Left ventricle myocardium superior (tissue), 1 donor: ENCODE data around the gene ZNF526. TPM values are rescaled to one million over a fixed set of nuclear protein-coding genes. Genes with fewer than 3 reads are reported as not detected.

Source experiments
- ATAC-seq: fragments of 200-7000 bp; cut with Tn5 transposase; one replicate; pipeline ENCODE4 v1.9.1; 2020; ENCODE audit warnings: mild to moderate bottlenecking, moderate library complexity
- DNase-seq: peaks from one replicate; pipeline ENCODE4 v3.0.0-alpha.2; 2020
- intact Hi-C: fragments of 100-400 bp; cut with micrococcal nuclease; formaldehyde crosslinking; loops from one replicate; pipeline ENCODE4 v1.11.0; 2022
- total RNA-seq: library from RNA; stranded (reverse); fragmentation: NEBNext Ultra II Directional; extraction: Animal tissue kit (Norgen Biotek cat#: 25700); gene quantifications from one replicate; pipeline ENCODE4 v1.2.1, GENCODE V29; 2021
- donor health status: DM: no; HTN: yes; CAD: no; lungs with severe emphysema.

The ZNF526 gene
- total RNA-seq, 1 donor from 2014 or later = 6.7 TPM

DNA sequence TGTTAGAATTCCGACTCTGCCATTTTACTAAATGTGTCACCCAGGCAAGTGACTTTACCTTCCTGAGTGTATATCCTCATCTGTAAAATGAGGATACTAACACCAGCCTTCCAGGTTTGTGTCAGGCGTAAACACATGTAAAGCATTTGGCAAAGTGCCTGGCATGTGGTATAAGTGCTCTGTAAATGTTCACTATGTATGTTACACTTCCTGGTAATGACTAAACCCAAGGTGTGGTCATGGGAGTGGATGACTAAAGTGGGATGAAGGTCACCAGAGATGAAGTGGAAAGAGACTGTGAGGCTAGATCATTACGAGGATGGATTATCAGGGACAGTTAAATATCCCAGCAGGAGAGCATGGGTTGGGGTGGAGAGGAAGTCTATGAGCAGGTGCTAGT is 28.3 kb upstream of the ZNF526 start:
- intact Hi-C loops = no loop called here
- DNase-seq = no peak
- ATAC-seq = no peak

DNA sequence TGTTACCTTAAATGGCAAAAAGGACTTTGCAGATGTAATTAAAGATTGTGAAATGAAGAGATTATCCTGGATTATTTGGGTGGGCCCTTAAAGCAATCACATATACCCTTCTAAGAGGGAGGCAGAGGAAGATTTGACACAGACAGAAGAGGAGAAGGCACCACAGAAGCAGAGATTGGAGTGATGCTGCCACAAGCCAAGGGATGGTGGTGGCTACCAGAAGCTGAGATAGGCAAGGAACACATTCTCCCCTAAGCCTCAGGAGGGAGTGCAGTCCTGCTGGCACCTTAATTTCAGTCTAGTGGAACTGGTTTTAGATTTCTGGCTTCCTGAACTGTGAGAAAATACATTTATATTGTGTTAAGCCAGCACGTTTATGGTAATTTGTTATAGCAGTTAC is 26.8 kb upstream of the ZNF526 start:
- intact Hi-C loops = no loop called here
- ATAC-seq = no peak
- no peak for DNase-seq

DNA sequence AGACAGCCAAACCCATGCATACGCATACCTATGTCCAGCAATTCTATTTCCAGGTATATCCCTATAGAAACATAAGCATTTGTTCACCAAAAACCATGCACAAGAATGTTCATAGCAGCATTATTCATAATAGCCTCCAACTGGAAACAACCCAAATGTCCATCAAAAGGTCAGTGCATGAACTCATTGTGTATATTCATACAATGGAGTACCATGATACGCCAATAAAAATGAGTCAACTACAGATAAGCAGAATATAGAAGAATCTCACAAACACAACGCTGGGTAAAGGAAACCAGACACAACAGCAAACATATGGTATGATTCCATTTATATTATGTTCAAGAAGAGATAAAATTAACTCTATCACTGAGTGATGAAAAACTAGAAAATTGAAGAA is 26.4 kb upstream of the ZNF526 start:
- DNase-seq (no peak), ATAC-seq (no peak)
- intact Hi-C loops = no loop called here

- ATAC-seq (no peak), DNase-seq (no peak)
- intact Hi-C loops = no loop called here
Observed at GRCh38 chr19:42196011-42197001, 23.8 kb upstream of the ZNF526 start.

GRCh38 chr19:42197375-42197817 is 22.7 kb upstream of the ZNF526 start:
- ATAC-seq = no peak
- DNase-seq = no peak
- intact Hi-C loops = no loop called here

DNA sequence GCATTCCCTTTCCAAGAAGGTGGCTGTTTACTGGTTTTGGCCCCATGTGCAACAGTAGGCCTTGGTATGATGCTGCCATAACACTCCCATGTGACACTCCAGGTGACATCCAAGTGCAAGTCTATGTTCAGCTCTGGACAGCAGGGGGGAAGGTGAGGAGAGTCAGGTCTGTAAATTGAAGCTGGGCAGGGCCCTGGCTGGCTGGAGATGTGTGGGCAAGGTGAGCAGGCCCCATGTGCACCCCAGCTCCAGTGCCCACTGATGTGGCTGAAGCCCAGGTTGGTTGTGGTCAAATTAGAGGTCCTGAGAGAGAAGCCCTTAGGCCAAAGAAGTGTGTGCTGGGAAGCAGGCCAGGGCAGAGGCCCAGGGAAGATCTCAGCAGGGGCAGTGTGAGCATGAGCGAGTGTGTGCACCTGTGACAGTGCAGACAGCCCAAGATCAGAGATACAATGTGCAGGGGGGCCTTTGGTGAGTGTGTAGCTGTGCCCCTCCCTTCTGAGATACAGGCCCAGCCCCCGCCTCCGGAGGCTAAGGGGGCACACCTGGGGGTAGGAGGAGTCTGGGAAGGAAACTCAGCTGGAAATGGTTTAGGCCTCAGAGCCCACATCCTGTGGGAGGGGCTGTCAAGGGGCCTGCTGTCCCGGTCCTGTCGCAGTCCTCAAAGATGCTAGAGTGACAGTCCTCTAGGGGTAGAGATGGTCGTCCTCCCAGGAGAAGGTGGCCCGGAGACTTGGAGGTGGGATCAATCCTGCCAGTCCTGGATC is 21.3 kb upstream of the ZNF526 start:
- DNase-seq (no peak), ATAC-seq (peak; percentile 9)
- intact Hi-C loops = no loop called here

DNA sequence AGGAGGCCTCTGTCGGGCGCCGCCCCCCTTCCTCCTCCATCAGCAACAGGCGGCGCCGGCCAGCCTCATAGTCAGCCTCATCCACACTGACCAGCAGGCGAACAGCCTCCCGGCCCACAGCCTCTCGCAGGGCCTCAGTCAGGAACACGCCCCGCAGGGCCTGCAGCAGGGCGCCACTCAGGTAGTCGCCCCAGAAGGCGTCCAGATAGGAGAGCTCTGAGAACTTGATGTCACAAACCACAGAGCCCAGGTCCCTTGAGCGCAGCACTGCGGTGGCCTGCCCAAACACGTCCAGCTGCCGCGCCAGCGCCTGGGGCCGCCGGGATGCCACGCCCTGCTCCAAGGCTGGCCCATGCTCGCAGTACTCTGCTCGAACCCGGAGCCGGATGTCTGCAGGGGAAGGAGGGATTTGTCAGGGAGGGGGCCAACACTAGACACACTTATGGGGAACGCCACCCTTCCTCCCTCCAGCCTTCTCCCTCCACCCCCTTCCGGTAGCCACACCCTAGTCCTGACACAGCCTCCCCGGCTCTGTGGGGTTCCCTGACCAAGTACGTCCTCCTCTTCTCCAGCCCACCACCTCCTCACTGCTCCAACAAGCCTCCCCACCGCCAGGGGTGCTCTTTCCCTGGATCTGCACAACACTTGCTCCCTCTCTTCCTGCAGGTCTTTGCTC is 20.5 kb upstream of the ZNF526 start:
- peak; percentile 62 for ATAC-seq
- peak; percentile 57 for DNase-seq
- intact Hi-C loops = no loop called here

DNA sequence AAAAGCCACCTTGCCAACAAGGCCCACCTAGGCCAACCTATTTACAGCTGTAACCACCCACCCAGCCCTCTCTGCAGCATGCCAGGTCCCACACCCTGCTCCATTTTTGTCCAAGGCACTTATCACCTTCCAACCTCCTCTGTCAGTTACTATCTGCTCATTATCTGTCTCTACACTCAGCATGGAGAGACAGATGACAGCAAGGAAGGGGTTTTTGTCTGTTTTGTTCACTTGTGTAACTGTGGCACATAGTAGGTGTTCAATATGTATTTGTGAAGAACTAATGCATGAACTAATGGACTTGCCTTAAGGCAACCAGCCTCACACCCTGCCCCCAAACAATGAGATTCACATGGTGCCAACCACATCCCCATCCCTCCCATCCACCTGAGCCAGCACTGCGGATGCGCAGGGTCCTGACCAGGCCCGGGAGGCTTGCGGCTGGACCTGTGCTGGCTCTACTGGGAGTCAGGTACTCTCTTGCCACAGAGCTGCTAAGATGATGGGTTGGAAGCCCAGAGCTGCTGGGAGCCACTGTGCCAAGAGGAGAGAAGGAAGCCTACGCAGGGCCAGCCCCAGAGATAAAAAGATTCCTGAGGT is 19.9 kb upstream of the ZNF526 start:
- ATAC-seq = no peak
- intact Hi-C loops = no loop called here

GRCh38 chr19:42201489-42202289 is 18.4 kb upstream of the ZNF526 start:
- intact Hi-C loops = no loop called here
- DNase-seq (peak; percentile 58), ATAC-seq (peak; percentile 60)

More for the DNA sequence above, 19.9 kb upstream of the ZNF526 start:
- DNase-seq = no peak

GRCh38 chr19:42202290-42202880 is 17.7 kb upstream of the ZNF526 start:
- ATAC-seq (no peak), DNase-seq (no peak)
- intact Hi-C loops = no loop called here

- no peak for ATAC-seq
- intact Hi-C loops = no loop called here
- no peak for DNase-seq
Observed at GRCh38 chr19:42203700-42204099, 16.4 kb upstream of the ZNF526 start.

DNA sequence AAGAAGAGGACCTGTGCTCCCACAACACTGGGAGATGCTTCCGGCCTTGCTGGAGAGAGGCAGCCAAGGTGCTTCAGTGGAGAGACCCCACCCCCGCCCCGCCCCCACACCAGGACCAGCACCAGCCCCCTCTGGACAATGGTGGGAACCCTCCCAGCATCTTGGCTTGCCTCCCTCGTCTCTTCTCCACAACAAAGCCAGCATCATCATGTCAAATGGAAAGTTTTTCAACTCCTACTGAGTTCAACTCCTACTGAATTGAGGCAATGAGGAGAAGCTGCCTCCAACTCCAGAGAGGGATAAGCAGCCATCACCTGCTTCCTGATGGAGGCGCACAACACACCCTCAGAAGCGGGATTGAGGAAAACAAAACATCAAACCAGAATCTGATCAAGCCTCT is 15.4 kb upstream of the ZNF526 start:
- intact Hi-C loops = no loop called here
- ATAC-seq = no peak
- DNase-seq = no peak

- no peak for DNase-seq
- no peak for ATAC-seq
Observed at GRCh38 chr19:42206871-42207755, 13.0 kb upstream of the ZNF526 start.

DNA sequence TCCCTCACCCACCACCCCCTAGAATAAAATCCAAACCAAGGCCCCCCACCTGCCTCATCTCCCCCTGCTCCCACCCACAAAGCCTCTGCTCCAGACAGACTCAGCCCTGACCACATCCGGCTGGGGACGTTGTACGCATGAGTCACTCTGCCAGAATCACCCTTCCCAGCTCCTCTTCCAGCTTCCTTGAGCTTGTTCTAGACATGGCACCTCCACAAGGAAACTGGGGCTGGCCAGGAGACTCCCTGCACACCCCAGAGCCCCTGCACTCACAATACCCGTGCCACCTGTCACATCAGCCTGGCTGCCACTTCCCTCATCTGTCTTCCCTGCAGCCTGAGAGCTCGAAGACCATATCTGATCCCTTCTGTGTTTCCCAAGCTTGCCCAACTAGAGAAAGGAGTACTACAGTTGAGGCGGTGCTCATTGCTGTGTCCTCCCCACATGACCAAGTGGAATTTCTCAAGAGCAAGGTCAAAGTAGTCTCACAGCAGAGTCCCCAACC is 12.3 kb upstream of the ZNF526 start:
- ATAC-seq (no peak), DNase-seq (no peak)
- intact Hi-C loops = no loop called here

More at GRCh38 chr19:42206871-42207755, 13.0 kb upstream of the ZNF526 start:
- intact Hi-C loops = no loop called here

- DNase-seq = peak; percentile 58
- intact Hi-C loops = no loop called here
- peak; percentile 79 for ATAC-seq
Observed at GRCh38 chr19:42208612-42209011, 11.5 kb upstream of the ZNF526 start.

- no peak for DNase-seq
- intact Hi-C loops = no loop called here
- no peak for ATAC-seq
Observed at GRCh38 chr19:42212886-42213285, 7.2 kb upstream of the ZNF526 start.
